Stimulated activated CD8-positive, alpha-beta memory T cell treated with anti-CD3 and anti-CD28 coated beads, Interleukin-4, amount 100 ng/mL, for 48 hours (primary cell): ENCODE measurements around the gene GALM.
"Not testable (repeated sequence)": the region's sequence is repeated elsewhere in the genome, so short reads cannot be mapped to it uniquely, and the experiment has no call there.

Experiments used
- DNase-seq: peaks from one replicate; pipeline ENCODE4 v3.0.0-alpha.2; 2020

Gene GALM

GRCh38 chr2:38650717-38651116, 15.2 kb upstream of the GALM start:
- no peak for DNase-seq

GRCh38 chr2:38652431-38653273, 13.3 kb upstream of the GALM start:
- DNase-seq = no peak

- no peak for DNase-seq
These were observed 12.6 kb upstream of the GALM start for GRCh38 chr2:38653380-38653714.

- peak; percentile 78 for DNase-seq
These were observed 12.0 kb upstream of the GALM start for GRCh38 chr2:38653715-38654527.

DNA sequence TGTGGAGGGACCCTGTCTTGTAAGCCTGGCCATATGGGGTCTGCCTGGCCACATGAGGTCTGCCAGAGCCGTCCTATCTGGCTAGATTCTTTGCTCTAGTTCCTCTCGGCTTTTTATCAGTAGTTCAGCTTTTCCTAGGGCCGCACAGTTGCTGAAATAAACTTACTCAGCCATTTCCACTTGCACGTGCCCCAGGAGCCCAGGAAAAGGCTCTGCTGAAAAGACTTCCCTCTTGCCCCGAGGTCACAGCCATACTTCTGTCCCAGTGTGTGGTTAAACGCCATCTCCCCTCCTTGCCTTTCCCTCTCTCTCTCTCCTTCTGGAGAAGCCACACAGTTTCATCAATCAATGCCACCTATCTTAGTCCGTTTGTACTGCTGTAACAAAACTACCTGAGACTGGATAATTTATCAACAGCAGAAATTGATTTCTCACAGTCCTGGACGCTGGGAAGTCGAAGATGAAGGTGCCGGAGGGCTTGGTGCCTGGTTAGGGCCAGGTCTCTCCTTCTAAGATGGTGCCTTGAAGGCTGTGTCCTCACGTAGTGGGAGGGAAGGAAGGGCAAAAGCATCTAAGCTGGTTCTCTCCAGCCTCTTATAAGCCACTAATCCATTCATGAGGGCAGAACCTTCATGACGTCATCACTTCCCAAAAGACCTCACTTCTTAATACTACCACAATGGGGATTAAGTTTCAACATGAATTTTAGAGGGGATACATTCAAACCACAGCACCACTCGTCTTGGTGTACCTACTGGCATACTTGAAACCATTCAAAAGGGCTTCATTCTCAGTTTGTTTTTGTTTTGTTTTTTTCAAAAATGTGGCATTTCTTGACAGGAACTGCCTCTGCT, 11.2 kb upstream of the GALM start:
- DNase-seq = peak; percentile 22

- DNase-seq = peak; percentile 20
These were observed 10.5 kb upstream of the GALM start for GRCh38 chr2:38655441-38655840.

DNA sequence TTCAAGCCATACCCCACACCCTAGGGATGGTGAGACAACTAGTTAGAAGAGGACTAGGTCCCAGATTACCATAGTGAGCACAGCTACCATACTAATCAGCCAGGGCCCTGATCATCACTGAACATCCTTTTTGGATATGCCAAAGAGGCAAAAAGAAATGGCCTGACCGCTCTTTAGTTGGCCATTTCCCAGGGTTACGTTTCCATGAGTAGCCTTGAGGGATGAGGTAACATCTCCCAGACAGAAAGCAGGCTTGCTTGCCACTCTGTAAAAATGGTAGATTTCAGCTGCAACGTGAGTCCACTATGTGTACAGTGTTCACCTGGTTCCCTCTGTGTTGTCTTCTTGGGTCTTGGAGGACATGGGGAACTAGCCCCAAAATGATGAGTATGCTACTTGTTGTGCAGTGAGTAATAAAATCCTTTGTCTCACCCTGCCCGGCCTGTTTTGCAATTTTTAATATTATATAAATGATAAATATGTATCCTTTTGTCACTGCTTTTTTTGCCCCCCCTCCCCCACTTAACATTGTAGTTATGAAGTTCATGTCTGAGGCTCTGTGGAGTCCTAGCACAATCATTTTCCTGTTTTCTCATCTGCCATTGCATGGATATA, 8.9 kb upstream of the GALM start:
- peak; percentile 15 for DNase-seq

DNA sequence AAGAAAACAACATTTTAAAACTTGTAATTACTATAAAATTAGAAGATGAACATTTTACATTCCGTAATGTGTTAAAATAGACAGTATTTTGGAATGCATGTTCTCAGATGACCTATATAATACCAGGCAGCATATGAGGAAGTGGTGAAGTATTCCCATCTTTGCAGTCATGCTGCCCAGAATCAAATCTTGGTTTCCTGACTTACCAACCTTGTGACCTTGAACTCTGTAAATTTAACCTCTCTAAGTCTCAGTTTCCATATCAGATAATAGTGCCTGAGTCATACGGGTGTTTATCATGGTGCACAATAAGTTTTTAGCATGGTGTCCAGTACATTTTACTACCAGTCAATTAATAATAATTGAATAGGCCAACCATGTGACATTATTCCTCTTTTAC, 7.3 kb upstream of the GALM start:
- DNase-seq = no peak

DNA sequence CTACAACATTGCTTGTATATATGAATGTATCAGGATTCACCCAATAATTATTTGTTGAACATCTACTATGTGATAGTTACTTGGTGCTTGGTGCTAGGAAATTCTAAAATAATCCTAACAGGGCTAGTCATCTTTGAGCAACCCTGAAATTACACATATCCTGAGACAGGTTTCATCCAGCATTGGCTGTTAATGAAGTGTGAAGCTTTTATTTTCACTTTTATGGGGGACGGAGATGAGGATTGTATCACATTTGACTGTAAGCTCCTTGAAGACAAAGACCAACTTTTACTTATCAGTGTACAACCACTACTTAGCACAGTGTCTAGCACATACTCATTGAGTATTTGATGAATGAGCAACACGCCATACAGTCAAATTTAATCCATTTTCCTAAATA, 6.8 kb upstream of the GALM start:
- DNase-seq = no peak

DNA sequence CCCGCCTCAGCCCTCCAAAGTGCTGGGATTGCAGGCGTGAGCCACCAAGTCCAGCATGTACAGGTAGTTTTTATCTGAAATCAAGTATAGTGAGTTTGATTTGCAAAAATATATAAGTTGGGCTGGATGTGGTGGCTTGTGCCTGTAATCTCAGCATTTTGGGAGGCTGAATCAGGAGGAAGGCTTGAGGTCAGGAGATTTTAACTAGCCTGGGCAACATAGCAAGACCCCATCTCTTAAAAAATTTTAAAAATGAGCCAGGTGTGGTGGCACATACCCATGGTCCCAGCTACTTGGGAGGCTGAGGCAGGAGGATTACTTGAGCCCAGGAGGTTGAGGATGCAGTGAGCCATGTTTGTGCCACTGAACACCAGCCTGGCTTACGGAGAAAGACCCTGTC, 5.6 kb upstream of the GALM start:
- DNase-seq = no peak

DNA sequence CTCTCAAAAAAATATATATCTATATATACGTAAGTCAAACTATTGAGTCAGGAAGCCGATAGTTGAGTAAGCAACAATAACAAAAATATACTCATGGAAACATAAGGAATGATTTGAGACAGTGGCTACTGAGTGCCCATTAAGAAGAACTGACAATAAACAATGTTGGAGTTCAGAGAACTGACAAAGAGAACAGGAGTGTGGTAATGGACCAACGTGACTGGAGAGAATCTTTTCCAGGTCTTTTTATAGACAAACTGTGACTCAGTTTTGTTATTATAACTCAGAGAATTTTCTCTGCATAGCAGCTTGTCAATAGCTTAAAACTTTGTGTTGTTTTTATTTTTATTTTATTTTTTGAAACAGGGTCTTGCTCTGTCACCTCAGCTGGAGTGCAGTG, 4.6 kb upstream of the GALM start:
- no peak for DNase-seq

DNA sequence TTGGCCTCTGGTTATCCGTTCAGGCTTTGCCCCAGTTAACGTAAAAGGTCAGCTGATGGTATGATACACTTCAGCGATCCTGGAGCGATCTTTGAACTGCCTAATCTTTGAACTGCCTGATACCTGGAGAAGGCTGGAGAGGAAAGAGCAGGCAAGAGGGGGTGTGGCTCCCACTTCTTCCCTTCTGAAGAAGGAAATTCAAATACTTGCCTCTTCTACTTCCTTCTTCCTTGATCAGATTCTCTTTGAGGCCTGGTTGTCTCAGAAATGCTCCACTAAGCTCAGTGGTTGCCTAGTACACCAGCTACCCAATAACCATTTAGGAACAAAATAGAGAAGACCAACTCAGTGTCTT, 619 bp downstream of the GALM start:
- no peak for DNase-seq

DNA sequence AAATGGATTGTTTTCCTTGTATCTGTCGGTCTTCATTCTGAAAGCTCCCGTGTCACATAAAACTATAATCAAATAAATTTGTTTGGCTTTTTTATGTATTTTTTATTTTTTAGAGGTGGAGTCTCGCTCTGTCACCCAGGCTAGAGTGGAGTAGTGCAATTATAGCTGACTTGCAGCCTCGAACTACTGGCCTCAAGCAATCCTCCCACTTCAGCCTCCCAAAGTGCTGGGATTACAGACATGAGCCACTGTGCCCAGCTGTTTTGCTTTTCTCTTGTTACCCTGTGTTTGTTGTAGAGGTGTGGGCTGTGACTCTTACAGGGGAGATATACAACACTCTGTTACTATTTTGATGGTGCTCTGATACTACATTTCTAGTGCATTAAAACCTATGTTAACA, 2.2 kb downstream of the GALM start:
- no peak for DNase-seq

DNA sequence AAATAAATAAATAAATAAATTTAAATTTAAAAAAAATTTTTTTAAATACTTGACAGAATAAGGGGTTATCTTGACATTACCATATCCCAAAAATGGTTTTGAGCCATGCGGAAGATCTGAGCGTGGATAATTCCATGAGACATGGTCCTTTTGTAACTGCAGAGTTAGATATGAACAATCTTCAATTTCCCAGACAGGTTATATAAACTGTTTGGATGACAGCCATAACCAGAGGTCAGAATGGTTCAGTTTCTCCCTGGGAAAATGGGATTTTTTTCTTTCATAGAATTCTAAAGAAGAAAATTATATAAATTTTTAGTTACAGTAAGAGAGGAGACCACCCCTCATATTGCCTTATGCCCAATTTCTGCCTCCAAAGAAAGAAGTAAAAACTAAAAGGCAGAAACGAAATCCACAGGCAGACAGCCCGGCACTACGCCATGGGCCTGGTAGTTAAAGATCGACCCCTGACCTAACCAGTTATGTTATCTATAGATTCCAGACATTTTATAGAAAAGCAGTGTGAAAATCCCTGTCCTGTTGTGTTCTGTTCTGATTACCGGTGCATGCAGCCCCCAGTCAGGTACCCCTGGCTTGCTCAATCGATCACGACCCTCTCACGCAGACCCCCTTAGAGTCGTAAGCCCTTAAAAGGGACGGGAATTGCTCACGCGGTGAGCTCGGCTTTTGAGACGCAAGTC, 3.0 kb downstream of the GALM start:
- no peak for DNase-seq

- no peak for DNase-seq
These were observed 5.4 kb downstream of the GALM start for GRCh38 chr2:38671303-38671702.

DNA sequence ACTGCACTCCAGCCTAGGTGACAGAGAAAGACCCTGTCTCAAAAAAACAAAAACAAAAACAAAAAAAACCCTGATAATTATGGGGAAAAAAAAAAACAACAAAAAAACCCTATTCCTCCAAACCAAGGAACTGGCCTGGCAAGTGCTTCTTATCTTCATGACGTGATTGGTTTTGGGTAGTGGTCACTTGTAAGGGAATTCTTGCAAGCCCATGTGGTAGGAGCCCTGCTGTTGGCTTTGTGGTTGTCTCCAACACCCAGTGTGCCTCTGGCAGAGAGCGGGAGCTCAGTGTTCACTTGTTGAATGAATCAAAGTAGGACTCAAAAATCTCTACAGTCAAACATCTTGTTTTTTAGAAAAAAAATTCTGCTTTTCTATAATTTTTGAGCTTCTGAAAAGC, 6.0 kb downstream of the GALM start:
- DNase-seq = no peak

DNA sequence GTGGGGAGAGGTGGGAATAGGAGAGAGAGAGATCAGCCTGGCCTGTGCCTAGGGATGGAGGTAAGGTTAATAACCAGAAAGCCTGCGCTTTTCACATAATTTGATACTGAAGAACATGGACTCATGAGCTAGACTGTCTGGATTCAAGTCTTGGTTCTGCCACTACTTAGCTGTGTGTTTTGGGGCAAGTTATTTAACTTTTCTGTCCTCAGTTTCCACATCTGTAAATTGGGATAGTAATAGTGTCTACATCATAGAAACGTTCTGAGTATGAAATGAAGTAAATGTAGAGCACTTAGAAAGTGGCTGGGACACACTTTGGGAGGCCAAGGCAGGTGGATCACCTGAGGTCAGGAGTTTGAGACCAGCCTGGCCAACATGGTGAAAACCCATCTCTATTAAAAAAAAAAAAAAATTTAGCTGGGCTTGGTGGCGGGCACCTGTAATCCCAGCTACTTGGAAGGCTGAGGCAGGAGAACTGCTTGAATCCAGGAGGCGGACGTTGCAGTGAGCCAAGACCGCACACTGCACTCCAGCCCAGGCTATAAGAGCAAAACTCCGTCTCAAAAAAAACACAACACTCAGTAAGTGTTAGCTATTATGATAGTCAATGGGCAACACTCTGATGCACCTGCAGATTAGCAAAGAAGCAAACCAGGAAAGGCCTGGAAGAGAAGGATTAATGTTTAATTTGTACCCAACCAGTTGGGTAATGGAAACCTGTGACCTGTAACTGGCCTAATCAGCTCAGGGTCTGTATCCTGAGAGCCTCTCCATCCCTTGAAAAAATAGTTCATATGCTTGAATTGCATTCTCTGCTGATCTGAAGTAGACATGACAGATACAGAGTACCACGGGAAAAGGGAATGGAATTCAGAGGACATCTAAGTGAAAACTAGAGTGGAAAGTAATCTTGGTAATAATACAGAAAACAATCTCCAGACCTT, 6.8 kb downstream of the GALM start:
- DNase-seq = no peak

- DNase-seq = no peak
These were observed 10.8 kb downstream of the GALM start for GRCh38 chr2:38676681-38677080.

- not testable (repeated sequence) for DNase-seq
These were observed 15.0 kb downstream of the GALM start for GRCh38 chr2:38680868-38681267.

DNA sequence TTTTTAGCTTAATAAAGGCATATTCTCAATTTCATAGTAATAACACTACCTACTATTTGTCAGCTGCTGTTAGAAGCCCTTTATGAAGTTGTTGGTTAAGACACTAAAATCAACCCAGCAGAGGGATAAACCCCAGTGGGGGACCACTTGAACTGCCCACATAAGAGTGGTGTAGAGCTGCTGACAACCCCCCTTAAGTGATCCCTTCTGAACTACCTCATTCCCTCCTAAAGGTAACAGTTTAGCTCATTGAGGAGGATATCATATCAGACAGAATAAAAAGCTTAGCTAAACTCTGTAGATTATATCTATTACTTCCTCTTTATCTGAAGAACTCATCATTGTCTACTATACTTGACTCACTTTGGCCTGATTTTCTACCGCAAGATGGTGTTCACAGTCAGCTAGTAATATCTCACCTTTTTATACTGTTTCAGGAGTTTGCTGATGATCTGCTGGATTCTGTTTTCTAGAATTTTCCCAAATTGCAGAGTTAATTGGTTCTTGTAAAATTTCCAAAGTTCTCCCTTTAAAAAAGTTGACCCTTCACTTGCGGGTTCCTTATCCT, 16.2 kb downstream of the GALM start:
- no peak for DNase-seq

DNA sequence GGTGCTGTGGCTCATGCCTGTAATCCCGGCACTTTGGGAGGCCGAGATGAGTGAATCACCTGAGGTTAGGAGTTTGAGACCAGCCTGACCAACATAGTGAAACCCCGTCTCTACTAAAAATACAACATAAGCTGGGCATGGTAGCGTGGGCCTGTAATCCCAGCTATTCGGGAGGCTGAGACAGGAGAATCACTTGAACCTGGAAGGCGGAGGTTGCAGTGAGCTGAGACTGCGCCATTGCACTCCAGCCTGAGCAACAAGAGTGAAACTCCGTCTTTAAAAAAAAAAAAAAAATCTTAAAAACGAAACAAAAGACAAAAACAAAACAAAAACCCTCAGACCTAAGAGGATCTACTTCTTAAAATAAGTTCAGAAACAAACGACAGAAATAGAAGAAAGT, 16.7 kb downstream of the GALM start:
- DNase-seq = peak; percentile 34
